Muscle of leg (tissue), 11 donors: ENCODE measurements around the gene HNRNPUL2. TPM values are rescaled to one million over a fixed set of nuclear protein-coding genes. Genes with fewer than 3 reads are reported as not detected.

Source experiments
- DNase-seq: peaks from one replicate; pipeline ENCODE4 v3.0.0; 2013
- H3K27ac ChIP-seq: one replicate; pipeline ENCODE4 v1.5.1; 2013; ENCODE audit warnings: mild to moderate bottlenecking, low read length, control low read depth
- H3K27me3 ChIP-seq: one replicate; pipeline ENCODE4 v1.6.1; 2013; ENCODE audit warnings: low read length; ENCODE audit not compliant: control insufficient read depth, insufficient read depth
- H3K36me3 ChIP-seq: one replicate; pipeline ENCODE4 v1.6.1; 2013; ENCODE audit warnings: low read length; ENCODE audit not compliant: control insufficient read depth, insufficient read depth
- H3K4me1 ChIP-seq: one replicate; pipeline ENCODE4 v1.6.1; 2013; ENCODE audit warnings: low read length; ENCODE audit not compliant: control insufficient read depth, insufficient read depth
- H3K4me3 ChIP-seq: one replicate; pipeline ENCODE4 v1.5.1; 2013; ENCODE audit warnings: low read length, control low read depth
- H3K9me3 ChIP-seq: replicated peaks from 2 replicates; pipeline ENCODE4 v1.6.1; 2013; ENCODE audit warnings: low read depth, low read length; ENCODE audit not compliant: control insufficient read depth
- WGBS: methylation state at CpG from one replicate; pipeline ENCODE4 v1.1.5; 2013; ENCODE audit warnings: missing lambda C conversion rate; ENCODE audit not compliant: insufficient coverage; 5-methylcytosine and 5-hydroxymethylcytosine counted together
- polyA plus RNA-seq, 8 donors: library from polyadenylated mRNA; unstranded; fragments of 120-200 nt; gene quantifications; one replicate each; pipeline versions ENCODE4 v1.2.1 to v1.2.3, GENCODE V29; 2013; ENCODE audit warnings: inconsistent platforms in 1 of 8, low replicate concordance in 1 of 8; ENCODE audit not compliant: insufficient read length in 8 of 8, insufficient read depth in 1 of 8
- total RNA-seq: library from RNA; stranded (reverse); fragments of 120-200 nt; gene quantifications from one replicate; pipeline ENCODE4 v1.2.4, GENCODE V29; 2013

Gene HNRNPUL2
- total and polyA plus RNA-seq, 9 donors, result 8.6 to 67.5 (median 48.2) TPM

DNA sequence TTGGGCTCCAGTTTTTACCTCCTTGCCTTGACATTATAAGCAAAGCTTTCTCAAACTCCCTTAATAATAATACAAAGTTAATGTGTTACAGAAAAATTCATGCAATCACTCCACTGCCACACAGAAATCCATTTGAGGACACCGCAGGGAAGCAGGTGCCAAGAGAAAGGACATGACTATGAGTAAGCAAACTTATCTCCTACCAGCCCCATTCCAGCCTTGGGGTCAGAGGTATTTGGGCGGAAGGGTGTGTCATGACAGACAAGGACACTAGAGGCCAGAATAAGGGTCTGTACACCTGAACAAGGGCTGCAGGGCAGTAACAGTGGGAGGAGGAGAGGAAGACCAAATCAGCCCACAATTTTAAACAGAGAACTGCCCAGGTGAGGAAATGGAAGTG lies 13.9 kb downstream of the HNRNPUL2 start:
- Histone ChIP-seq H3K9me3 (no peaks in the 10 kb centered on the region), H3K27ac (no peak overlapping the region), H3K4me1 (peaks cover 16% of the 10 kb centered on the region), H3K36me3 (peaks cover 73% of the 10 kb centered on the region), H3K4me3 (no peak overlapping the region), H3K27me3 (no peaks in the 10 kb centered on the region)
- WGBS, result 83% methylated on average over 1 of the region's 2 CpGs
- no peak for DNase-seq

- no peaks in the 10 kb centered on the region for H3K9me3 ChIP-seq
- no CpG with 5 or more reads among the region's 3 CpGs for WGBS
- H3K4me3 ChIP-seq, result no peak overlapping the region
- peaks cover 68% of the 10 kb centered on the region for H3K36me3 ChIP-seq
- H3K27me3 ChIP-seq, result no peaks in the 10 kb centered on the region
- DNase-seq, result no peak
- no peak overlapping the region for H3K27ac ChIP-seq
- H3K4me1 ChIP-seq, result peaks cover 19% of the 10 kb centered on the region
Measured at GRCh38 chr11:62712861-62713260, 14.4 kb downstream of the HNRNPUL2 start.

GRCh38 chr11:62712276-62712812 lies 14.9 kb downstream of the HNRNPUL2 start:
- 100% methylated on average over 1 of the region's 6 CpGs for WGBS
- no peak overlapping the region for H3K27ac ChIP-seq

DNA sequence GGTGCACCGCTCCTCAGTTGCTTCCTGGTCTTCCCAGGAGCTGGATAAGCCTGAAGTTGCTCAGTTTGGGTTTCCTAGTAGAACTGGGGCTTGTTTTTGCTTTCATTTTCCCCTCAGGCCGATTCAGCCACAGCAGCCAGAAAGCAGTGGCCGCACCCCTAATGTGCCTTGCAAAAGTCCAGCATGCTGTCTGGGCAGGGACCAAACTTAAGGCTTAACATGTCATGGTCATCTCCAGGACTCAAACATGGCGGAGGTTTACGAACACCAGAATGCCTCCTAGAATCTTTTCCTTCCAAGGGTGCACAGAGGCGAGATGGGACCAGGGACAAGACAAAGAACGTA lies 17.3 kb downstream of the HNRNPUL2 start:
- peak overlapping the region; percentile 57 for H3K4me3 ChIP-seq
- no peaks in the 10 kb centered on the region for H3K9me3 ChIP-seq
- peak overlapping the region; percentile 86 for H3K27ac ChIP-seq
- 58% methylated on average over 4 of the region's 7 CpGs for WGBS
- peaks cover 41% of the 10 kb centered on the region for H3K4me1 ChIP-seq
- H3K36me3 ChIP-seq, result peaks cover 47% of the 10 kb centered on the region
- no peaks in the 10 kb centered on the region for H3K27me3 ChIP-seq
- DNase-seq, result peak; percentile 61

More at GRCh38 chr11:62712276-62712812, 14.9 kb downstream of the HNRNPUL2 start:
- peaks cover 22% of the 10 kb centered on the region for H3K4me1 ChIP-seq
- no peak overlapping the region for H3K4me3 ChIP-seq
- H3K36me3 ChIP-seq, result peaks cover 66% of the 10 kb centered on the region
- no peak for DNase-seq
- no peaks in the 10 kb centered on the region for H3K9me3 ChIP-seq
- no peaks in the 10 kb centered on the region for H3K27me3 ChIP-seq

DNA sequence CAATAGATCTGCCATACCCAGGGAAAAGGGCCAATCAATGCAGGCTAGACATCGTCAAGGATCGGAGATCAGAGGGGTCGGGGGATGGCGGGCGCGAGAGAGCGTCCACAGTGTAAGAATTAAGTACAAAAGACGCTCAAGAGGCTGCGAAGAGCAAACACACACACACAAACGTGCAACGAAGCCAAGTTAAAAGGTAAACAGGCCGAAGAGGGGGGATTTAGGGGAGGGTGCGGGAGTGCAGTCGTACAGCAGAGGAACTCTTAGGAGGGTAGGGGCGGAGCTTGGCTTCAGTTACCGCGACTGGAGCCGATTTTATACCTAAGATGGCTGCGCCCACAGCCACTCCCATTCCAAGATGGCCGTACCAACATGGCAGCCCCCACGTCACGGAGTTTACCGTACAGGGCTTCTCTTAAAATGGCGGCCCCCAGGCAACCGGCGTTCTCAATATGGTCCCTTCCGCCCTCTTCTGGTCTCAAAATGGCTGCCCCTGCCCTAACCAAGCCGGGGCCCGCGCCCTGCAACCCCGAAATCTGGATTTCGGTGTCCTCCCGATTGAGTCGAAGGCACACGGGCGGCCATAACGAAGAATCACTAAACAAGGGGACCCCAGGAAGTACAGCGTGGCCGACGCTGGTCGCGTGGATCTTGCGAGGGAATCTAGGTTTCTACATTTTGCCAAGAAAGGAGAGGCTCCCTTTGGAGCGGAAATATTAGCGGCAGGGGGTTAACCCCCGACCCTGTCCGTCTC lies 17.8 kb downstream of the HNRNPUL2 start:
- Histone ChIP-seq H3K36me3 (peaks cover 43% of the 10 kb centered on the region), H3K9me3 (no peaks in the 10 kb centered on the region), H3K27me3 (no peaks in the 10 kb centered on the region), H3K27ac (peak overlapping the region; percentile 86), H3K4me3 (peak overlapping the region; percentile 57), H3K4me1 (peaks cover 43% of the 10 kb centered on the region)
- 3% methylated on average over 28 of the region's 47 CpGs for WGBS
- peak; percentile 100 for DNase-seq

DNA sequence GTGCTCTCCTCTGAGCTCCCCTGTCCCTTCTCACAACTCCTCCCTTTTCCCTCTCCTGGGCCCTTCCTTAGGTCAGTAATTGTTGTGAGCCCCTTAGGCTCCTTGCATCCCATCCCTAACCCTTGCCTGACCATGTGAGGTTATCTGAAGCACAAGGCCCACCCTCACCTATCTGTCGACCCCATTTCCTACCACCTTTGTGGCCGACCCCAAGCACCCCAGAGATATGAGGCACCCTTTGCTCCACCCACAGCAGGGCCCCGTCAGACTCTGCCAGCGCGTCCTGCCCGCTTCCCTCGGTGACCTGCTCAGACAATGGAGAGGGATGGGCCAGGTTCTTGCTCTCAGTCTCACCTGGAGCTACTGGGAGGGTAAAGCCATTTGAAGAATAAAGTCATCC lies 18.5 kb downstream of the HNRNPUL2 start:
- H3K4me3 ChIP-seq, result peak overlapping the region; percentile 57
- peak overlapping the region; percentile 86 for H3K27ac ChIP-seq
- H3K36me3 ChIP-seq, result peaks cover 38% of the 10 kb centered on the region
- no peak for DNase-seq
- WGBS, result no CpG with 5 or more reads among the region's 7 CpGs
- no peaks in the 10 kb centered on the region for H3K27me3 ChIP-seq
- H3K9me3 ChIP-seq, result no peaks in the 10 kb centered on the region
- peaks cover 43% of the 10 kb centered on the region for H3K4me1 ChIP-seq

DNA sequence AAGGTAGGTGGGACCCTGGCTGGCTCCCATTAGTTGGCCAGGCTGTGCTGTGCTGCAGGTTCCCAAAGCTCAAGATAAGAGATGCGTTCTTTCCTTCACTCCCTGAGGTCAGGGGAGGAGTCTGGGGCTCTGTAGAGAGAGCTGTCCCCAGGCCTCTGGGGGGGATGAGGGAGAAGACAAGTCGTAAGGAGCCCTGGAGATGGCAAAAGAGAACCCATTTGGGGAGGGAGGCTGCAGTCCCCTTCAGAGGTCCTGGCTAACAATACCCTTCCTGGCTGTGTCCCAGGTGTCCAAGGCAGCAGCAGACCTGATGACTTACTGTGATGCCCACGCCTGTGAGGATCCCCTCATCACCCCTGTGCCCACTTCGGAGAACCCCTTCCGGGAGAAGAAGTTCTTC lies 18.9 kb downstream of the HNRNPUL2 start:
- Histone ChIP-seq H3K4me3 (peak overlapping the region; percentile 57), H3K4me1 (peaks cover 43% of the 10 kb centered on the region)
- 80% methylated on average over 5 of the region's 5 CpGs for WGBS

DNA sequence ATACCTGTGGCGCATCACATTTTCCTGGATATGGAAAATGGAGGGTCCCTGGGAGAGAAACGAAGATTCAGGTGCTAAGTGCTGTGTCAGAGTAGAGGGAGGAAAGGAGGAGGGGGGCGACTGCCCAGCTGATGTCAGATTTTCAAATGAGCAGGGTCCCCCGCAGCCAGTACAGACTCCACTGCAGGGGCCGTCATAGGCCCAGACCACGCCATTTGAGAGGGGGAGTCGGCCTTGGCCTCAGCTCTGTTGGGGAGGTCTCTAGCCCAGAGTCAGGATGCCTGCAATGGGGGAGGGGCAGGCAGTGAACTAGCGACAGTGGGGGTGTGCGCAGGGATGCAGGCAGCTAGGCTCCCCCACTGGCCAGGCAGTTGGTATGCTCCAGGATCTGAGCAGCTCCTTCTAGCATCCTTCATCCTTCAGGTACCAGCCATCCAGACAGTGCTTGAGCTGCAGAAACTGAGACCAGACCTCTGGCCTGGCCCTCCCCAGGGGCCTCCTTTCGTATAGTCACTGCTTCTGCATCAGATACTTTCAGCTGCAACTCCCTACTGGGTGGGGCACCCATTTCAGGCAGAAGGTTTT lies 19.9 kb downstream of the HNRNPUL2 start, which contains the start of the genes BSCL2 and GNG3:
Gene BSCL2 (minus strand): TSS at position 148 of the 585 bp plus-strand sequence. CDS start 229 bp downstream, outside the sequence.
Gene GNG3 (plus strand): TSS at position 400 of the 585 bp plus-strand sequence. CDS start 620 bp downstream, outside the sequence.
- H3K4me3 ChIP-seq, result peak within 1 kb of the TSS; percentile 92
- H3K27me3 ChIP-seq, result no peaks in the 10 kb centered on the region
- peaks cover 43% of the 10 kb centered on the region for H3K4me1 ChIP-seq
- no peaks in the 10 kb centered on the region for H3K9me3 ChIP-seq
- peak within 1 kb of the TSS; percentile 87 for H3K27ac ChIP-seq
- WGBS, result 71% methylated on average over 5 of the region's 10 CpGs
- DNase-seq, result peak; percentile 46
- peaks cover 29% of the 10 kb centered on the region for H3K36me3 ChIP-seq

More for the DNA sequence above, 18.9 kb downstream of the HNRNPUL2 start:
- peaks cover 34% of the 10 kb centered on the region for H3K36me3 ChIP-seq
- H3K27ac ChIP-seq, result peak overlapping the region; percentile 86
- no peak for DNase-seq
- H3K27me3 ChIP-seq, result no peaks in the 10 kb centered on the region
- no peaks in the 10 kb centered on the region for H3K9me3 ChIP-seq

DNA sequence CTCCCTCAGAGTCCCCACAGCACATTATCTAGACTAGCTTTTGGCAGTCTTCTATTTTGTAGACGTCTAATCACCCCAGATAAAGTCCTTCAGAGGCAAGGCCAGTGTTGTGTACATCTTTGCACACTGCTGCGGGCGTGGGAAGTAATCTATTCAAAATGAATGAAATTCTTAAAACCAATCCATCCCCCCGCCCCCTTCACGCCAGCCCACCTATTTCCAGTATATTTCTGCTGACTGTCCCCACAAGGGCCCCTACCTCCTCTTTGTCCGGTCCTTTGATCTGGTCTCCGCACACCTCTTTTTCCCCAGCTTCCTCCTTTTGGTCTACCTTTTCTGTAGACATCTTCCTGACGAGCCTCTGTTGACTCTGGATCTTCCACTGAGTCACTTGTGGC lies 20.4 kb downstream of the HNRNPUL2 start:
- Histone ChIP-seq H3K4me3 (peak overlapping the region; percentile 92), H3K27ac (peak overlapping the region; percentile 87), H3K36me3 (peaks cover 31% of the 10 kb centered on the region), H3K9me3 (no peaks in the 10 kb centered on the region), H3K27me3 (no peaks in the 10 kb centered on the region), H3K4me1 (peaks cover 43% of the 10 kb centered on the region)
- 65% methylated on average over 7 of the region's 8 CpGs for WGBS
- no peak for DNase-seq
